ENCODE data around the gene ACP2. TPM values are rescaled to one million over a fixed set of nuclear protein-coding genes. Genes with fewer than 3 reads are reported as not detected.

ACP2 gene
- polyA plus RNA-seq, 4 donors = 44.1 to 91.4 (median 51.0) TPM

- H3K36me3 ChIP-seq (ENCODE audit: control insufficient read depth in 3 of 3, insufficient read depth in 2 of 3, low read depth in 1 of 3, low read length in 3 of 3) = peaks cover 0 to 50% (median 0%) of the 10 kb centered on the region in 3 donors
- 17 to 67% (median 31%) methylated on average over 11 of the region's 11 CpGs for WGBS, 3 donors
- H3K4me3 ChIP-seq (ENCODE audit: low read depth in 1 of 3, low read length in 3 of 3) = peak overlapping the region in 1 of 3 donors; percentile 23
- peak; percentile 59 to 64 for DNase-seq
- peaks cover 0 to 17% (median 0%) of the 10 kb centered on the region in 3 donors for H3K4me1 ChIP-seq (ENCODE audit: control insufficient read depth in 3 of 3, insufficient read depth in 2 of 3, low read depth in 1 of 3, low read length in 2 of 3)
- H3K9me3 ChIP-seq (ENCODE audit: control insufficient read depth in 2 of 2, insufficient read depth in 1 of 2, low read depth in 1 of 2, low read length in 1 of 2) = no peaks in the 10 kb centered on the region
- peak overlapping the region in 1 of 3 donors; percentile 2 for H3K27ac ChIP-seq (ENCODE audit: low read depth in 1 of 3, low read length in 2 of 3)
- no peaks in the 10 kb centered on the region for H3K27me3 ChIP-seq (ENCODE audit: control insufficient read depth in 3 of 3, insufficient read depth in 3 of 3, low read length in 3 of 3)
- no peak for FAIRE-seq
These were observed 14.5 kb downstream of the ACP2 start for GRCh38 chr11:47233989-47234668.

GRCh38 chr11:47233051-47233450, 15.6 kb downstream of the ACP2 start:
- peaks cover 0 to 17% (median 0%) of the 10 kb centered on the region in 3 donors for H3K4me1 ChIP-seq (ENCODE audit: control insufficient read depth in 3 of 3, insufficient read depth in 2 of 3, low read depth in 1 of 3, low read length in 2 of 3)
- H3K4me3 ChIP-seq (ENCODE audit: low read depth in 1 of 3, low read length in 3 of 3) = no peak overlapping the region
- 71 to 87% (median 84%) methylated on average over 4 of the region's 4 CpGs for WGBS, 3 donors
- no peaks in the 10 kb centered on the region for H3K27me3 ChIP-seq (ENCODE audit: control insufficient read depth in 3 of 3, insufficient read depth in 3 of 3, low read length in 3 of 3)
- H3K9me3 ChIP-seq (ENCODE audit: control insufficient read depth in 2 of 2, insufficient read depth in 1 of 2, low read depth in 1 of 2, low read length in 1 of 2) = no peaks in the 10 kb centered on the region
- peak overlapping the region in 1 of 3 donors; percentile 48 for H3K27ac ChIP-seq (ENCODE audit: low read depth in 1 of 3, low read length in 2 of 3)
- DNase-seq (peak; percentile 71 to 82), FAIRE-seq (no peak)
- H3K36me3 ChIP-seq (ENCODE audit: control insufficient read depth in 3 of 3, insufficient read depth in 2 of 3, low read depth in 1 of 3, low read length in 3 of 3) = peaks cover 0 to 49% (median 0%) of the 10 kb centered on the region in 3 donors

- H3K36me3 ChIP-seq (ENCODE audit: control insufficient read depth in 3 of 3, insufficient read depth in 2 of 3, low read depth in 1 of 3, low read length in 3 of 3) = peaks cover 0 to 48% (median 0%) of the 10 kb centered on the region in 3 donors
- FAIRE-seq (no peak), DNase-seq (no peak)
- no peaks in the 10 kb centered on the region for H3K9me3 ChIP-seq (ENCODE audit: control insufficient read depth in 2 of 2, insufficient read depth in 1 of 2, low read depth in 1 of 2, low read length in 1 of 2)
- H3K4me1 ChIP-seq (ENCODE audit: control insufficient read depth in 3 of 3, insufficient read depth in 2 of 3, low read depth in 1 of 3, low read length in 2 of 3) = peaks cover 0 to 14% (median 0%) of the 10 kb centered on the region in 3 donors
- 95 to 96% (median 95%) methylated on average over 8 of the region's 8 CpGs for WGBS, 3 donors
- no peaks in the 10 kb centered on the region for H3K27me3 ChIP-seq (ENCODE audit: control insufficient read depth in 3 of 3, insufficient read depth in 3 of 3, low read length in 3 of 3)
- H3K27ac ChIP-seq (ENCODE audit: low read depth in 1 of 3, low read length in 2 of 3) = no peak overlapping the region
- H3K4me3 ChIP-seq (ENCODE audit: low read depth in 1 of 3, low read length in 3 of 3) = no peak overlapping the region
These were observed 19.5 kb downstream of the ACP2 start for GRCh38 chr11:47229161-47229560.

- H3K4me3 ChIP-seq (ENCODE audit: low read depth in 1 of 3, low read length in 3 of 3) = no peak overlapping the region
- H3K27ac ChIP-seq (ENCODE audit: low read depth in 1 of 3, low read length in 2 of 3) = no peak overlapping the region
- no peaks in the 10 kb centered on the region for H3K9me3 ChIP-seq (ENCODE audit: control insufficient read depth in 2 of 2, insufficient read depth in 1 of 2, low read depth in 1 of 2, low read length in 1 of 2)
- no peaks in the 10 kb centered on the region for H3K27me3 ChIP-seq (ENCODE audit: control insufficient read depth in 3 of 3, insufficient read depth in 3 of 3, low read length in 3 of 3)
- H3K4me1 ChIP-seq (ENCODE audit: control insufficient read depth in 3 of 3, insufficient read depth in 2 of 3, low read depth in 1 of 3, low read length in 2 of 3) = no peaks in the 10 kb centered on the region
- DNase-seq (no peak), FAIRE-seq (no peak)
- H3K36me3 ChIP-seq (ENCODE audit: control insufficient read depth in 3 of 3, insufficient read depth in 2 of 3, low read depth in 1 of 3, low read length in 3 of 3) = peaks cover 0 to 54% (median 0%) of the 10 kb centered on the region in 3 donors
- WGBS, 3 donors = 91 to 96% (median 95%) methylated on average over 7 of the region's 7 CpGs
These were observed 22.8 kb downstream of the ACP2 start for GRCh38 chr11:47225552-47226400.

- H3K36me3 ChIP-seq (ENCODE audit: control insufficient read depth in 3 of 3, insufficient read depth in 2 of 3, low read depth in 1 of 3, low read length in 3 of 3) = peaks cover 0 to 45% (median 0%) of the 10 kb centered on the region in 3 donors
- no peaks in the 10 kb centered on the region for H3K27me3 ChIP-seq (ENCODE audit: control insufficient read depth in 3 of 3, insufficient read depth in 3 of 3, low read length in 3 of 3)
- 90 to 100% (median 96%) methylated on average over 2 of the region's 2 CpGs for WGBS, 3 donors
- H3K27ac ChIP-seq (ENCODE audit: low read depth in 1 of 3, low read length in 2 of 3) = no peak overlapping the region
- FAIRE-seq = no peak
- H3K4me1 ChIP-seq (ENCODE audit: control insufficient read depth in 3 of 3, insufficient read depth in 2 of 3, low read depth in 1 of 3, low read length in 2 of 3) = no peaks in the 10 kb centered on the region
- DNase-seq = no peak
- H3K9me3 ChIP-seq (ENCODE audit: control insufficient read depth in 2 of 2, insufficient read depth in 1 of 2, low read depth in 1 of 2, low read length in 1 of 2) = no peaks in the 10 kb centered on the region
- H3K4me3 ChIP-seq (ENCODE audit: low read depth in 1 of 3, low read length in 3 of 3) = no peak overlapping the region
These were observed 25.9 kb downstream of the ACP2 start for GRCh38 chr11:47222696-47223095.

- FAIRE-seq (no peak), DNase-seq (no peak)
- Histone ChIP-seq H3K36me3 (ENCODE audit: control insufficient read depth in 3 of 3, insufficient read depth in 2 of 3, low read depth in 1 of 3, low read length in 3 of 3) (peaks cover 0 to 37% (median 0%) of the 10 kb centered on the region in 3 donors), H3K4me3 (ENCODE audit: low read depth in 1 of 3, low read length in 3 of 3) (no peak overlapping the region), H3K9me3 (ENCODE audit: control insufficient read depth in 2 of 2, insufficient read depth in 1 of 2, low read depth in 1 of 2, low read length in 1 of 2) (no peaks in the 10 kb centered on the region), H3K27me3 (ENCODE audit: control insufficient read depth in 3 of 3, insufficient read depth in 3 of 3, low read length in 3 of 3) (no peaks in the 10 kb centered on the region), H3K4me1 (ENCODE audit: control insufficient read depth in 3 of 3, insufficient read depth in 2 of 3, low read depth in 1 of 3, low read length in 2 of 3) (peaks cover 0 to 15% (median 9%) of the 10 kb centered on the region in 3 donors), H3K27ac (ENCODE audit: low read depth in 1 of 3, low read length in 2 of 3) (no peak overlapping the region)
- 29 to 64% (median 58%) methylated on average over 1 of the region's 1 CpG for WGBS, 3 donors
These were observed 28.2 kb downstream of the ACP2 start for GRCh38 chr11:47220401-47220821.

GRCh38 chr11:47216121-47216798, 32.4 kb downstream of the ACP2 start:
- WGBS, 3 donors = 4 to 9% (median 8%) methylated on average over 12 of the region's 12 CpGs
- Histone ChIP-seq H3K4me1 (ENCODE audit: control insufficient read depth in 3 of 3, insufficient read depth in 2 of 3, low read depth in 1 of 3, low read length in 2 of 3) (peaks cover 0 to 17% (median 9%) of the 10 kb centered on the region in 3 donors), H3K9me3 (ENCODE audit: control insufficient read depth in 2 of 2, insufficient read depth in 1 of 2, low read depth in 1 of 2, low read length in 1 of 2) (no peaks in the 10 kb centered on the region), H3K27me3 (ENCODE audit: control insufficient read depth in 3 of 3, insufficient read depth in 3 of 3, low read length in 3 of 3) (no peaks in the 10 kb centered on the region), H3K36me3 (ENCODE audit: control insufficient read depth in 3 of 3, insufficient read depth in 2 of 3, low read depth in 1 of 3, low read length in 3 of 3) (peaks cover 0 to 17% (median 0%) of the 10 kb centered on the region in 3 donors), H3K4me3 (ENCODE audit: low read depth in 1 of 3, low read length in 3 of 3) (peak overlapping the region; percentile 10 to 66 (median 38)), H3K27ac (ENCODE audit: low read depth in 1 of 3, low read length in 2 of 3) (peak overlapping the region; percentile 9 to 97 (median 90))
- FAIRE-seq = no peak
- DNase-seq = peak; percentile 85 to 87

GRCh38 chr11:47215366-47215910, 33.2 kb downstream of the ACP2 start:
- peaks cover 0 to 17% (median 9%) of the 10 kb centered on the region in 3 donors for H3K4me1 ChIP-seq (ENCODE audit: control insufficient read depth in 3 of 3, insufficient read depth in 2 of 3, low read depth in 1 of 3, low read length in 2 of 3)
- no peak for DNase-seq

More at GRCh38 chr11:47215366-47215910, 33.2 kb downstream of the ACP2 start:
- Histone ChIP-seq H3K9me3 (ENCODE audit: control insufficient read depth in 2 of 2, insufficient read depth in 1 of 2, low read depth in 1 of 2, low read length in 1 of 2) (no peaks in the 10 kb centered on the region), H3K4me3 (ENCODE audit: low read depth in 1 of 3, low read length in 3 of 3) (peak overlapping the region; percentile 50 to 66 (median 62)), H3K27me3 (ENCODE audit: control insufficient read depth in 3 of 3, insufficient read depth in 3 of 3, low read length in 3 of 3) (no peaks in the 10 kb centered on the region), H3K36me3 (ENCODE audit: control insufficient read depth in 3 of 3, insufficient read depth in 2 of 3, low read depth in 1 of 3, low read length in 3 of 3) (peaks cover 0 to 12% (median 0%) of the 10 kb centered on the region in 3 donors), H3K27ac (ENCODE audit: low read depth in 1 of 3, low read length in 2 of 3) (peak overlapping the region in 2 of 3 donors; percentile 90 to 97)
- 2 to 6% (median 5%) methylated on average over 15 of the region's 15 CpGs for WGBS, 3 donors
- FAIRE-seq = no peak

Measured in small intestine (tissue), 7 donors.